Spleen (tissue), 11 donors: ENCODE measurements around the gene POU6F2. TPM values are rescaled to one million over a fixed set of nuclear protein-coding genes. Genes with fewer than 3 reads are reported as not detected.

ENCODE experiments used
- DNase-seq: peaks from one replicate; pipeline ENCODE4 v3.0.0-alpha.2; 2020
- H3K27ac ChIP-seq, 8 donors: fragments of 200-600 bp; sonication (generic) in 7 of 8; 1 replicate in 4 of 8; 2 replicates in 4 of 8; pipeline versions ENCODE4 v1.5.0 to v1.8.0; 2016 to 2021; ENCODE audit warnings: inconsistent platforms in 4 of 8, mild to moderate bottlenecking in 4 of 8, moderate library complexity in 1 of 8
- H3K27me3 ChIP-seq, 7 donors: fragments of 200-600 bp; sonication (generic) in 6 of 7; replicated peaks in 1 of 7; 1 replicate in 4 of 7; 2 replicates in 3 of 7; pipeline versions ENCODE4 v1.5.0 to v1.8.0; 2016 to 2021; ENCODE audit warnings: inconsistent platforms in 3 of 7, mild to moderate bottlenecking in 1 of 7
- H3K36me3 ChIP-seq, 6 donors: fragments of 200-600 bp; sonication (generic) in 5 of 6; 1 replicate in 4 of 6; 2 replicates in 2 of 6; pipeline versions ENCODE4 v1.5.0 to v1.8.0; 2016 to 2021; ENCODE audit warnings: inconsistent platforms in 2 of 6
- H3K4me1 ChIP-seq, 6 donors: fragments of 200-600 bp; sonication (generic) in 5 of 6; 1 replicate in 3 of 6; 2 replicates in 3 of 6; pipeline versions ENCODE4 v1.5.0 to v1.8.0; 2016 to 2021; ENCODE audit warnings: inconsistent platforms in 3 of 6
- H3K4me3 ChIP-seq, 8 donors: fragments of 200-600 bp; sonication (generic) in 7 of 8; 1 replicate in 4 of 8; 2 replicates in 4 of 8; pipeline versions ENCODE4 v1.5.0 to v1.8.0; 2016 to 2021; ENCODE audit warnings: inconsistent platforms in 4 of 8, mild to moderate bottlenecking in 4 of 8, moderate library complexity in 2 of 8
- H3K9me3 ChIP-seq, 8 donors: fragments of 200-600 bp; sonication (generic) in 7 of 8; 1 replicate in 4 of 8; 2 replicates in 4 of 8; pipeline versions ENCODE4 v1.5.0 to v1.8.0; 2016 to 2021; ENCODE audit warnings: inconsistent platforms in 4 of 8
- POLR2A ChIP-seq, 3 donors: fragments of 450-650 bp; IDR thresholded peaks; one replicate each; pipeline ENCODE4 v1.5.1; 2017; ENCODE audit warnings: antibody characterized with exemption in 3 of 3, mild to moderate bottlenecking in 1 of 3
- POLR2AphosphoS5 ChIP-seq, 3 donors: sonication (generic); formaldehyde crosslinking; IDR thresholded peaks; one replicate each; pipeline ENCODE4 v1.5.1; 2017; ENCODE audit warnings: antibody characterized with exemption in 3 of 3
- WGBS, 5 donors: extraction: QIAGEN DNeasy Blood & Tissue Kit in 3 of 5; methylation state at CpG; one replicate each; pipeline versions ENCODE4 v1.1.5 to v1.1.7; 2013 to 2018; 5-methylcytosine and 5-hydroxymethylcytosine counted together
- intact Hi-C: fragments of 100-400 bp; cut with DNase I; formaldehyde crosslinking; loops from one replicate; pipeline ENCODE4 v1.15.0; 2023; ENCODE audit warnings: low total_unique reads
- polyA plus RNA-seq, 3 donors: library from polyadenylated mRNA; stranded (reverse); fragments of 200-250 nt; gene quantifications; one replicate each; pipeline ENCODE4 v1.2.1, GENCODE V29; 2013
- total RNA-seq, 7 donors: library from RNA; depleted of rRNA in 3 of 7; stranded (reverse); fragments of >200 nt in 3 of 7; fragmentation: NEBNext Ultra II Directional in 4 of 7; extraction: Animal tissue kit (Norgen Biotek cat#: 25700) in 4 of 7; gene quantifications; one replicate each; pipeline versions ENCODE4 v1.1.0 to v1.2.1, GENCODE V29; 2016 to 2021
- TF ChIP-seq, protein P1 (sequence below), 11 experiments: fragments of 200-600 bp in 7 of 11; fragments of 450-650 bp in 4 of 11; sonication (generic) in 4 of 11; IDR thresholded peaks in 8 of 11; conservative IDR thresholded peaks in 3 of 11; 1 replicate in 7 of 11; 2 replicates in 4 of 11; pipeline versions ENCODE4 v1.4.0 to v1.8.0; 2016 to 2021; ENCODE audit warnings: antibody characterized with exemption in 11 of 11, inconsistent platforms in 4 of 11, mild to moderate bottlenecking in 1 of 11
- donor health status: healthy with polysubstance abuse.
- donor health status: DM: no; HTN: no; CAD: no; lungs with moderate emphysema.
- donor health status: DM: no; HTN: no; CAD: no.
- donor health status: Bipolar disorder and iron deficiency.
- donor health status: healthy.
- donor health status: DM: no; HTN: no; CAD: no.
- donor health status: DM: yes; HTN: yes; CAD: no.

Gene POU6F2
- total and polyA plus RNA-seq, 10 donors = 0.04 to 0.54 (median 0.23) TPM; not detected in 7

GRCh38 chr7:39509436-39509835 is 531.7 kb downstream of the POU6F2 start:
- intact Hi-C loops = no loop called here
- Histone ChIP-seq H3K27ac (no peak overlapping the region), H3K4me3 (no peak overlapping the region), H3K27me3 (no peaks in the 10 kb centered on the region), H3K4me1 (peaks cover 0 to 6% (median 0%) of the 10 kb centered on the region in 6 donors), H3K36me3 (no peaks in the 10 kb centered on the region), H3K9me3 (no peaks in the 10 kb centered on the region)
- 31 to 44% (median 35%) methylated on average over 4 of the region's 4 CpGs for WGBS, 5 donors
- DNase-seq = no peak
- TF ChIP-seq, protein P1, sequence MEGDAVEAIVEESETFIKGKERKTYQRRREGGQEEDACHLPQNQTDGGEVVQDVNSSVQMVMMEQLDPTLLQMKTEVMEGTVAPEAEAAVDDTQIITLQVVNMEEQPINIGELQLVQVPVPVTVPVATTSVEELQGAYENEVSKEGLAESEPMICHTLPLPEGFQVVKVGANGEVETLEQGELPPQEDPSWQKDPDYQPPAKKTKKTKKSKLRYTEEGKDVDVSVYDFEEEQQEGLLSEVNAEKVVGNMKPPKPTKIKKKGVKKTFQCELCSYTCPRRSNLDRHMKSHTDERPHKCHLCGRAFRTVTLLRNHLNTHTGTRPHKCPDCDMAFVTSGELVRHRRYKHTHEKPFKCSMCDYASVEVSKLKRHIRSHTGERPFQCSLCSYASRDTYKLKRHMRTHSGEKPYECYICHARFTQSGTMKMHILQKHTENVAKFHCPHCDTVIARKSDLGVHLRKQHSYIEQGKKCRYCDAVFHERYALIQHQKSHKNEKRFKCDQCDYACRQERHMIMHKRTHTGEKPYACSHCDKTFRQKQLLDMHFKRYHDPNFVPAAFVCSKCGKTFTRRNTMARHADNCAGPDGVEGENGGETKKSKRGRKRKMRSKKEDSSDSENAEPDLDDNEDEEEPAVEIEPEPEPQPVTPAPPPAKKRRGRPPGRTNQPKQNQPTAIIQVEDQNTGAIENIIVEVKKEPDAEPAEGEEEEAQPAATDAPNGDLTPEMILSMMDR (IDR thresholded peaks at IDR 0.05 in 8 of 11, conservative IDR thresholded peaks at IDR 0.05 in 3 of 11) = no peak
- no peak for TF ChIP-seq POLR2AphosphoS5 (IDR thresholded peaks at IDR 0.05)
- no peak for TF ChIP-seq POLR2A (IDR thresholded peaks at IDR 0.05)

DNA sequence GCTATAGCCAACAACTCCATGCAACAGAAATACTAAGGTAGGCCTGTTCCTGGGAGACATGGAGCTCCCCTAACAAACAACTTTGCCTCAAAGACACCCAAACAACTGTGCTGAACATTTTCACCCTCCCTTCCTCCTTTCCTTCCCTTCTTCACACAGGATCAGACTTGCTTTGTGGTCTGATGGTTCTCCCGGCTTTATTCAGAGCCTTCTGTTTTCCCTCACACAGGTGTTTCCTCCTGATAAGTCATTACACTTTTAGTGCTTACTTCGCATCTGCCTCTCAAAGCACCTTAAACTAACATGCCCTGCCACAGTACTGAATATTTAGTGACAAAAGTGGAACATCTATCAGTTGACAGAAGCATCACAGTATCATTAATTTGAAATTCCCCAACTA is 532.2 kb downstream of the POU6F2 start:
- 30 to 37% (median 34%) methylated on average over 2 of the region's 2 CpGs for WGBS, 5 donors
- DNase-seq = no peak
- Histone ChIP-seq H3K27me3 (no peaks in the 10 kb centered on the region), H3K4me1 (peaks cover 0 to 6% (median 0%) of the 10 kb centered on the region in 6 donors), H3K4me3 (no peak overlapping the region), H3K27ac (no peak overlapping the region), H3K36me3 (no peaks in the 10 kb centered on the region), H3K9me3 (no peaks in the 10 kb centered on the region)
- intact Hi-C loops = loop anchor here (10.0 kb wide), 1 partner anchor 1115 kb away; no protein-coding TSS in a partner anchor
- TF ChIP-seq POLR2AphosphoS5 (IDR thresholded peaks at IDR 0.05) = no peak
- TF ChIP-seq, protein P1 (IDR thresholded peaks at IDR 0.05 in 8 of 11, conservative IDR thresholded peaks at IDR 0.05 in 3 of 11) = no peak

- DNase-seq = no peak
- Histone ChIP-seq H3K27me3 (no peaks in the 10 kb centered on the region), H3K4me3 (no peak overlapping the region), H3K36me3 (no peaks in the 10 kb centered on the region), H3K9me3 (no peaks in the 10 kb centered on the region), H3K4me1 (peaks cover 0 to 6% (median 0%) of the 10 kb centered on the region in 6 donors), H3K27ac (no peak overlapping the region)
- no peak for TF ChIP-seq POLR2AphosphoS5 (IDR thresholded peaks at IDR 0.05)
- 54 to 79% (median 71%) methylated on average over 3 of the region's 3 CpGs for WGBS, 5 donors
- intact Hi-C loops = loop anchor here (10.0 kb wide), 1 partner anchor 1116 kb away; no protein-coding TSS in a partner anchor
Observed at GRCh38 chr7:39510864-39511354, 533.2 kb downstream of the POU6F2 start.

- H3K36me3 ChIP-seq = no peaks in the 10 kb centered on the region
- whole genome bisulfite sequencing, 5 donors = 65 to 79% (median 71%) methylated on average over 8 of the region's 8 CpGs
- H3K27ac ChIP-seq = no peak overlapping the region
- H3K4me3 ChIP-seq = no peak overlapping the region
- intact Hi-C loops = loop anchor here (10.0 kb wide), 1 partner anchor 1121 kb away; no protein-coding TSS in a partner anchor
- H3K27me3 ChIP-seq = no peaks in the 10 kb centered on the region
- TF ChIP-seq POLR2A (IDR thresholded peaks at IDR 0.05) = no peak
- peaks cover 0 to 8% (median 5%) of the 10 kb centered on the region in 6 donors for H3K4me1 ChIP-seq
- no peaks in the 10 kb centered on the region for H3K9me3 ChIP-seq
- no peak for DNase-seq
Observed at GRCh38 chr7:39515534-39516228, 538.0 kb downstream of the POU6F2 start.

- Histone ChIP-seq H3K9me3 (no peaks in the 10 kb centered on the region), H3K4me3 (no peak overlapping the region), H3K27me3 (no peaks in the 10 kb centered on the region), H3K27ac (no peak overlapping the region), H3K36me3 (no peaks in the 10 kb centered on the region), H3K4me1 (peaks cover 0 to 8% (median 5%) of the 10 kb centered on the region in 6 donors)
- no peak for TF ChIP-seq POLR2A (IDR thresholded peaks at IDR 0.05)
- TF ChIP-seq, protein P1 (IDR thresholded peaks at IDR 0.05 in 8 of 11, conservative IDR thresholded peaks at IDR 0.05 in 3 of 11) = no peak
- TF ChIP-seq POLR2AphosphoS5 (IDR thresholded peaks at IDR 0.05) = no peak
- WGBS, 5 donors = 82 to 85% (median 83%) methylated on average over 7 of the region's 7 CpGs
- DNase-seq = no peak
- intact Hi-C loops = loop anchor here (10.0 kb wide), 1 partner anchor 1122 kb away; no protein-coding TSS in a partner anchor
Observed at GRCh38 chr7:39516498-39516897, 538.8 kb downstream of the POU6F2 start.
